ENCODE results near the gene CCDC57.

CCDC57 gene

GRCh38 chr17:82105882-82106687 lies 106.6 kb downstream of the CCDC57 start:
- DNase-seq (ENCODE audit: low spot score), result no peak

DNA sequence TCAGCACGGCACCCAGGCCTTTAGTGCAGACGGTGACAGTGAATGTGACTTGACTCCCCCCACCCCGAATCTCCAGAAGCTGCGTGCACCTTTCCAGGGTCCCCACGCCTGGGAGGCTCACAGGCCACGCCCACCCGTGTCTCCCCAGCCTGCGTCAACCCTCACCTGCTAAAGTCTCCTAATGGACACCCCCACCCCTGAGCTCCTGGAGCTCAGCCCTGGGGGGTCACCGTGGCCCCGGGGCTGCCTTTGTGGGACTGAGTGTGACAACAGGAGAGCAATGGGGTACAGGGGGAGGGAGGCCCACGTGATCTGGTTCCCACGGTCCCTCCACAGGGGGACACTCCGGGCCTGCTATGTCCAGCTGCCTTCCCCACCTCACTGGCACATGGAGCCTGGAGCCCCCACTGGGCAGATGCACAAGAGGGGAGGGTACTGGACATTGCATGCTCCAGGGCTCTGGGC lies 107.2 kb downstream of the CCDC57 start:
- DNase-seq (ENCODE audit: low spot score), result no peak

GRCh38 chr17:82104797-82105416 lies 107.7 kb downstream of the CCDC57 start:
- DNase-seq (ENCODE audit: low spot score), result no peak

DNA sequence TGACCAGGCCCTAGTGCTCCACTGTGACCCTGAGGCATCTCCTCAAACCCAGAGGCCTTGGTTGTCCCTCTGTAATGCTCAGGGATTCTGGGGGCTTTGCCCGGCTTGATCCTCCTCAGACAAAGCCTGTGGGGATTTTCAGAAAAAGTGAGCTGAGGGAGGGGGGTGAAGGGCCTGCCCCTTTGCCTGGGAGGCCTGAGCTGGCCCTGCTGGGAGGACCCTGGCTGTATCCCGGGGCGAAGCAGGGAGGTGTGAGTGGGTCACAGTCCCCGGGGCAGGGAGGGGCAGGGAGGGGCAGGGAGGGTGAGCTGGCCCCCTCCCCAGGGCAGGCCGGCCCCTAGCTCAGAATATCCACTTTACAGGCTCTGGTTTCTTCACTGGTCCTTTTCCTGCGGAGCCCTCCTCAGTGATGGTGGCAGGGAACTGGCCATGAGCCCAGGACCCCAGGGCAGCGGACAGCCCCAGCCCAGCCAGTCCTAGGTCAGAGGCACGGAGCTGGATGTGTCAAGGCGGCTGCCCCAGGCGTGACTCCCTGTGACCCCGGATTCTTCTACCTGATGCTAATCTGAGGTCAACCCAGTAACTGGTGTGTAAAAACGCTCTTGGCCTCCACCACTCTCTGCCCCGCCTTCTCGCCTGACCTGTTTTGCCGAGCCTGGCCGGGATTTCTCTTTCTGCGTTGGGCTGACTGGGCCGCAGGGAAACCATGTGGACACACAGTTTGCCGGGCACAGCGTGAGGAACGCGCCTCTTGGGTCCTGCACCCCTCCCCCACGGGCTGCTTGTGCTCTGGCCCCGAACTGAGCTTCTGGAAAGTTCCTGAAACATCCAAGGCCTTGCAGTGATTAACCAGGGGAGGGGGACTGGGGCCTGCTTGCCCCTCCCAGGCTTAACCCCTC lies 108.8 kb downstream of the CCDC57 start:
- DNase-seq (ENCODE audit: low spot score), result no peak

DNA sequence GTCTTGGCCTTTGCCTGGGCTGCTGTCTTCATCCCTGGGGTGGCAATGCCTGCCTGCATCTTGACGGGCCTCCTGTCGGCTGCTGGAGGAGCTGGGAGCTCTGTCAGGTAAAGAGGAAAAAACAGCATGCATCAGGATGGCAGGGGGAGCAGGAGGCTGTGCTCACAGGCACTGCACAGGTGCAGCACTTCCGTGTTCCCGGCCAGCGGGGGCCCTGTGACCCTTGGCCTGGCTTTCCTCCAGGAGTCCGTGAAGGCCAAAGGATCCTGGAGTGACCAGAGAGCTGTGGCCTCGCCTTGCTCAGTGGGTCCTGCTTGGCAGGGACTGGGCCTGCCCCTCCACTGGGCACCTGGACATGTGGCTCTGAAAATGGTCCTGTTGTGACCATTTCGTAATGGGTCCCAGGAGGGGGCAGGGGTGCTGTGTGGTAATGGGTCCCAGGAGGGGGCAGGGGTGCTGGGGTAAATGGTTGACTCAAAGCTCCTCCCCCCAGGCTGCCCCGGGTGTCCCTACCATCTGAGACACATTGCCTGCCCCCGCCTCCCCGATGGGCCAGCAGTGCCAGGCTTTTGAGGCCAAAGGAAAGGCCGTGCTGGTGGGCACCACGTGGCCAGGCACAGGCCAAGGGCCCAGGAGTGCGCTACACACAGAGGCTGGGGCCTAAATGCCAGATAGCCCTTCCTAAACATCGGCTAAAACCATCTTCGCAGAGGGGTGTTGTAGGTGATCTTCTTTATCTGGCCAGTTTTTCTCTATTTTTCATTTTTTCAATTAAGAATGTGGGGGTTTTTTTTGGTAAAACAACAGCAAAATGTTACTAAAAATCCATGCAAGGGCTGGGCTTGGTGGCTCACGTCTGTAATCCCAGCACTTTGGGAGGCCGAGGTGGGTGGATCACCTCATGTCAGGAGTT lies 110.6 kb downstream of the CCDC57 start:
- no peak for DNase-seq (ENCODE audit: low spot score)

DNA sequence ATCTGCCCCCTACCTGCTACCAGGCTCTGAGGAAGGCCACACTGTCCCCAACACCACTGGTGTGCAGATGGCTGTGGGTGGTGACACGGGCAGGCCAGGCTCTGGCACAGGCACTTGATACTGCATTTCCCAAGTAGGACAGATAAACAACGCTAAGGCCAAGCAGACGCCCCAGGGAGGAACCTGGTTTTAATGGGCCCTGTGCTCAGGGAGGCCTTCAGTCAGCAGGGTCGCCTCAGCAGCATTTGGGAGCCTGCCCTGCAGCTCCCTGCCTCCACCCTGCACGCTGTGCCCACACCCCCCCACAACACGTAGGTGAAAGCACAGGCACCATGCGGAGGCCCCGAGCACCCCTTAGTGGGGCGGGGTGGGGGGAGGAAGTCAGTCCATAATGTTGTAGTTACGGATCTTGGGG lies 111.3 kb downstream of the CCDC57 start:
- no peak for DNase-seq (ENCODE audit: low spot score)

GRCh38 chr17:82100502-82101298 lies 111.9 kb downstream of the CCDC57 start:
- DNase-seq (ENCODE audit: low spot score), result no peak

DNA sequence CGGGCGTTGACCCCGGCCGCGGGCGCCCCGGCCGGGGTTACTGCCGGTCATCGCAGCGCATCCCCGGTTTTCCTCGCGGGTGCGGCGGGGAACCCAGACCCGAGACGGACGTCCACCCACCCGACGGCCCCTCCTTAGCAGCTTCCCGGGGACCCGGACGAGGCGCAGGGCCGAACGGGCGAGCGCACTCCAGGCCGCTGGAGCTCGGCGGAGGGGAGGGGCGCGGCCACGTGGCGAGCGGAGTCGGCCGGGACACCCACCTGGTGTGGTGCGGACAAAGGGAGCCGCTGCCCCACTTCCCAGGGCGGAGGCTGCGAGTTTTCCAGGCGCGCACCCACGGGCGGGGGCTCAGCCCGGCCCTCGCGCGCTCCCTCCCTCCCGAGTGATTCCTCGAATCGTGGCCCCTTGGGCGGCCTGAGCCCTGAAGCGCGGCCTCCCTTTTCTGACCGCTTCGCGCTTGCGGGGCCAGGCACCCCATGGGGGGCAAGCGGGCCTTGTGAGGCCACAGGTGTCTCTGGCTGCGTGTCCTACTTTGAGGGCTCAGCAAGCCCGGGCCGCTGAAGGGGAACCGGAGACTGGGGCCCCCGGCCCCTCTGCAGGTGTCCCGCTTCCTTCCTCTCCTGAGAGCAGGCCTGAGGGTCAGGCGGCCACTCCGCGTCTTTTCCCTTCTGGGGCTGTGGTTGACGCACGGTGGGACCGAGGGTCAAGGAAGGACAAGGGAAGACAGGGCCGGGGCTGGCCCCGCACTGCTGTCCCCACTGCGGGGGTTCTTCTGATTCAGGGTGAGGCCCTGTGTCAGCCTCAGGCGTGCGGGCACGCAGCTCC lies 113.5 kb downstream of the CCDC57 start:
- peak; percentile 48 for DNase-seq (ENCODE audit: low spot score)

- DNase-seq (ENCODE audit: low spot score), result peak; percentile 94
Measured at GRCh38 chr17:82098169-82098938, 114.3 kb downstream of the CCDC57 start, which contains the start of gene FASN. Gene FASN, minus strand, starts transcription at chr17:82098236. Its CDS starts 1,791 bp downstream, at chr17:82096445.

- DNase-seq (ENCODE audit: low spot score), result no peak
Measured at GRCh38 chr17:82097919-82098168, 114.8 kb downstream of the CCDC57 start.

DNA sequence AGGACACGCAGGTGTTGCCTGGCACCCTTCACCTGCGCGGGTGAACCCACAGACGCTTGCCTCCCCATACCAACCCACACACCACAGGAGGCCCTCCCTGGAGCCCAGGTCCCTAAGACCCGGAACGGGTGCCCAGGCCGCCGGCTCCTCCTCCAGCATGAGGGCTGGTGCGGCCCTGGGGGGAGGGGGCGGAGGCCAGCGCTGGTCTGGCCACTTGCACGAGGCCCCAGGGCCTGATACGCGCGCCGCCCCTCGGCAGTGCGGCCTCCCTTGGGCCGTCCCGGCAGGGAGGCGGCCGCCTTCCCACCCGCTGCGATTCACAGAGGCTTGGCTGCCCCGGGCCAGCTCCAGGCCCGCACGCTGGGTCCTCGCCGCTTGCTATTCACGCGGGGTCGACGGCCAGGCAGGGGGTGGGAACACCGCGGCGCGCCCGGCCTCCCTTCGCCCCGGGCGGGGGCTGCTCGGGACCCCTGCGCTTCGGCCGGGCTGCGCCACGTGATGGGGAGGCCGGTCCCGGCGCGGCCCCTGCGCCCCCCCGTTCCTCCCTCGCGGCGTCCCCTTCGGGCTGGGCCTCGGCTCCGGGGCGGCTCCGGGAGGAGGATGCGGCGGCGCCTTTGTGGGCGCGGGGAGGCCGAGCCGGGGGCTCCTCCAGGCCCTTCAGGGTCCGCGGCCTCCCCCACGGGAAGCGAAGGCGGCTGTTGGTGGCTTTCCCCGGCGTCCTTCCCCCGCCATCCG lies 115.3 kb downstream of the CCDC57 start:
- peak; percentile 56 for DNase-seq (ENCODE audit: low spot score)

DNA sequence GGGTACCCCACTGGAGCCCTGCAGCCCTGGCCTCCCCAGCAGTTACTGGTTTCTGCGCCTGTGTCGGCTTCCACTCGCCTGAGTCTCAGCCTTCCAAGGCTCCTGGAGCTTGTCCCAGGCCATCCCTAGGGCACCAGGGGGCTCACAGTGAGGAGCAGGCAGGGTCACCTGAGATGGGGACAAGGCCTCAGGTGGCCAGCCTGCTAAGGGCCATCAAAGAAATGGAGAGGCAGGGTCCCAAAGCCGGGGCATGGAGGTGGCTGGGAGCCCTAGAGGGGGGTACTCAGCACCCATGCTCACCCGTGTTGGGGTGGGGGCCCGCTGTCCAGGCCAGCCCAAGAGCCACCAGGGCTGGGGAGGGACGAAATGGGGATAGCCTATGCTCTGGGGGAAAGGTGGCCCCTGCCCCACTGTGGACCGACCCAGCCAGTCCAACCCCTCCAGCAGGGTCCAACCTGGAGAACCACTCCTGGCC lies 115.9 kb downstream of the CCDC57 start:
- no peak for DNase-seq (ENCODE audit: low spot score)

DNA sequence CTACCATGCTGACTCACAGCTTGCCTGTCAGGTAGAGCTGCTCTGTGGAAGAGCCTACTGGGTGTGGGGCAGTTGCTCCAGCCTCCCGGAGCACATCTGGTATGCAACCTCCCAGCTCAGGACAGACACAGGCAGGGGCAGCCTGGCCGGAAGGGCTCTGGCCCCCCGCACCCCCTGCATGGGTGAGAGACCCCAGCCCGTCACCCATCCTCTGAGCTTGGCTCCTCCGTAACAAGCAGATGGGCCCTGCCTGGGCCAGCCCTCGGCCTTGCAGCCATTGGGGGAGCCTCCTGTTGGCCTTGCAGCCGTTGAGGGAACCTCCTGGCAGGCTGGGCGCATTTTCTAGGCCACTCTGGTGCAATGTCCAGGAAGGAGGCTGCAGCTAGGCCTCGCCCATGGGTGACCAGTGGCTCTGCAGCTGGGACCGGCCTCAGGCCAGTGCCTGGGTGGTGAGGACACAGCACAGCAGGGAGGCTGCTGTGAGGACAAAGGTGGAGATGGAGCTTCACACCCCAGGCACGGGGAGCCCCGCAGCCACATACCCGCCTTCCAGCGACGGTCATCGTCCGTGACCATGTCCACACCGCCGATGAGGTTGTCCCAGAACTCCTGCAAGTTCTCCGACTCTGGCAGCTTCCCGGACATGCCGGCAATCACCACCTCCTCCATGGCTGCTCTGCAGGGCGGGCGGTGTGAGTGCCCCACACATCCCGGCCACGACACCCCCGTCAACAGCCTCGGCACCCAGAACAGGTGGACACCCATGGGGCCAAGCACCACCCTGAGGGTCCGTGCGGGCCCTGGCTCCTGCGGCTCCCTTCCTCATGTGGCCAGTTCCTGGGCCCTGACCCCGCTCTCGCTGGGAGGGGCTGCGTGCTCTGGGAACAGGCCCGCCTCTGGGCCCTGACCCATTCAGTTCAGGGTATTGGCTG lies 116.6 kb downstream of the CCDC57 start:
- peak; percentile 44 for DNase-seq (ENCODE audit: low spot score)

DNA sequence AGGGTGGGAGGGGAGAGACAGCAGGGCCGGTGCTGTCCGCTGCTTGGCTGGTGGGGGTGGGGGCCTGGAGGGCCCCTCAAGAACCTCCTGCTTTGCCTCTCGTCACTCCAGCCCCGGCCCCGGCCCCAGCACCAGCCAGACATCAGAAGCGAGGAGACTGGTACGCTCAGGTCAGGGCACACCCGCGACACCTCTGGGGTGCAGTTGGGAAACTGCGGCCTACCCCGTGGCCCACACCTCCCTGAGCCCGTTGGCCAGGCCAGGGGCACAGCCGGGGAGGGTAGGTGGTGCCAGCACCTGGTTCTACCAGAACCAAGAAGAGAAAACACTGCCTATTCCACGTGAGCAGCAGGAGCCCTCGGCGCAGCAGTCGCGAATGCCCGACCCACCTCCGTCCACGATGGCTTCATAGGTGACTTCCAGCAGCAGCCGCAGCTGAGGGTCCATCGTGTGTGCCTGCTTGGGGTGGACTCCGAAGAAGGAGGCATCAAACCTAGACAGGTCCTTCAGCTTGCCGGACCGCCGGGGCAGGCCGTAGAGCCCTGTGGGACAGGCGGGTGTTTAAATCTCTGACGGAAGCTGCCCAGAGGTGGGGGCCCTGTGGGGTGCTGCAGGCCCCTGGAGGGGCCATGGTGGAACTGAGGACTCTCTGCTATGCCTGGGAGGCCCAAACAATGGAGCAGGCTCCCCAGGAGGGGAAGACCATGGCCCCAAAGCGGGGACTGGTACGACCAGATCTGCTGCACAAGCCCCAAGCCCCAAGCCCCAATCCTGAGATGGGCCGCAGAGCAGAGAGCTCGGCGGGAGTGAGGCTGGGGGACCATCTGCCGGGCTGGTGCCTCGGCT lies 117.5 kb downstream of the CCDC57 start:
- no peak for DNase-seq (ENCODE audit: low spot score)

DNA sequence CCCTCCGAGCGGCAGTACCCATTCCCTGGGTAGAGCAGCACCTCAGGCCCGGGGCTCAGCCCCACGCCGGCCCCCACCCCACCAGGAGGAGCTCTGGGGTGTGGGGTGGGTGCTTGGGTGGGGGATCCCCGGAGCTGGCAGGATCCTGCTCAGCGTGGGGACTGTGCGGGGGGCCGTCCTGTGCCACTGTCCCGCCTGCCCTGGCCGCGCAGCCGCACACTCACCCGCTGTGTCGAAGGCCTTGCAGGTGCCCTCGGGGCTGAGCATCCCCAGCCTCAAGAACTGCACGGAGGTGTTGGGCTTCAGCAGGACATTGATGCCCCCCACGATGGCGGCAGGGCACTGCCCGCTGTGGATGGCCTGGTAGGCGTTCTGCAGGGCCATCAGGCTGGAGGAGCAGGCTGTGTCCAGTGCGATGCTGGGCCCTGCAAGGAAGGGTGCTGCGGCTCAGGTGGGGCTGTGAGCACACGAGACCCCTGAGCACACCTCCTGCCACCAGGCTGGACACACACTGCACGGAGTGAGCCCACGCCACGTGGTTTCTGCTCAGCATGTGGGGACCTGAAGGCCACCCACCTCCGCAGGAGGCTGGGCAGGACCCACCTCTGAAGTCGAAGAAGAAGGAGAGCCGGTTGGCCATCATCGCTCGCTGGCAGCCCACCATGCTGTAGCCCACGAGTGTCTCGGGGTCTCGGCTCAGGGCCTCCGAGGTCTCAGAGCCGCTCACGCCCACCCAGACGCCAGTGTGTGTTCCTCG lies 119.5 kb downstream of the CCDC57 start:
- no peak for DNase-seq (ENCODE audit: low spot score)

Data from RKO (cell line).